ENCODE measurements around the gene HDAC4. TPM values are rescaled to one million over a fixed set of nuclear protein-coding genes. Genes with fewer than 3 reads are reported as not detected.
A peak's percentile ranks its signal among the peaks of the same experiment; 100 is the strongest.

The HDAC4 gene
- polyA plus RNA-seq, 10 donors, result 10.2 to 15.4 (median 11.9) TPM

DNA sequence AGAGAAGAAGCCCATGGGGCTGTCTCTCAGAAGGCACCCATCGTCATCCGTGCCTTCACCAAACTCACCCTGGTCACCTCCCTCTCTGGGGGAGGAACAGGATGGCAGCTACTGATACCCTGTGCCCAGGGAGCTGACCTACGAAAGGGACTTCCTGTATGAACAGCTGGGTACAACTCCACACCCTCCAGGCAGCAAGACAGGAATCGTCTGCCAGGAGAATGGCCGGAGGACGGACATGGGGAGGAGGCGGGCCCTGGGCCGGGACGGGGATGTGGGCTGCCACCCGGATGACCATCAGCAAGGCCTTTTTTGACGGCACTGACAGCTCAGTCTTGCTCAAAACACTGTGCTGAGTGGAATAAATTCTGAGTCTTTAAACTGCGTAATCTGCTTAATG, 243.6 kb downstream of the HDAC4 start:
- DNase-seq, result peak in 1 of 3 donors; percentile 11

DNA sequence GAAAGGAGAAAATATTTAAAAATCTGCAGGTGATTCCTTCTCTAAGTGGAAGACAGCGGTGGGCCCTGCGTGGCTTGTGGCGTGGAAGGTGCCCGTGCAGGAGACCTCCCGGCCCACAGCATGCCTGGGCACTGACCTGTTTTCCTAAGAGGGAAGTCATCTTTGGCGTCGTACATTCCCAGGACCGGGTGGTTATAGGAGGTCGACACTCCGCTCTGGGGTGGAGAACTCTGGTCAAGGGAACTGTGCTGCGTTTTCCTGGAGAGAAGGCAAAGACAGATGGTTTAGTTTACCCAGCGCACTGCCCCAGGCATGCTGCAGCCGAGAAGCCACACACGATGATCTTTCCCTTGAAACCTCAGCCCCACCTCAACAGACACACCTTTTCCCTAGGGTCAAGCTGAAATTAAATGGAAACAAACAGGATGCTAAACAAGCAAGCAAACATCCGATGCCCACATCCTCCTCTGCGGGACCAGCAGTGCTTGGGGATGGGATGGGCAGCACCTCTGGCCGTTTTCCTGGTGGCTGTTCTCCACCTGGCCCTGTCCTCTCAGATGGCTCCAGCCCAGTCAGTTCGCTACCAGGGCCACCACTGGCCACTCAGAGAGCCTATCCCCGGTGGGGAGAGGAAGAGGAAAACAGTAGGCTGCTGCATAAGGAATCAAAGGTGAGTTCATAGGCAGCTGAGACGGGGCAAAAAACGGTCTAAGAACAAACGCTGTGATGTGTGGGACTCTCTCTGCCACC, 244.1 kb downstream of the HDAC4 start:
- no peak for DNase-seq

DNA sequence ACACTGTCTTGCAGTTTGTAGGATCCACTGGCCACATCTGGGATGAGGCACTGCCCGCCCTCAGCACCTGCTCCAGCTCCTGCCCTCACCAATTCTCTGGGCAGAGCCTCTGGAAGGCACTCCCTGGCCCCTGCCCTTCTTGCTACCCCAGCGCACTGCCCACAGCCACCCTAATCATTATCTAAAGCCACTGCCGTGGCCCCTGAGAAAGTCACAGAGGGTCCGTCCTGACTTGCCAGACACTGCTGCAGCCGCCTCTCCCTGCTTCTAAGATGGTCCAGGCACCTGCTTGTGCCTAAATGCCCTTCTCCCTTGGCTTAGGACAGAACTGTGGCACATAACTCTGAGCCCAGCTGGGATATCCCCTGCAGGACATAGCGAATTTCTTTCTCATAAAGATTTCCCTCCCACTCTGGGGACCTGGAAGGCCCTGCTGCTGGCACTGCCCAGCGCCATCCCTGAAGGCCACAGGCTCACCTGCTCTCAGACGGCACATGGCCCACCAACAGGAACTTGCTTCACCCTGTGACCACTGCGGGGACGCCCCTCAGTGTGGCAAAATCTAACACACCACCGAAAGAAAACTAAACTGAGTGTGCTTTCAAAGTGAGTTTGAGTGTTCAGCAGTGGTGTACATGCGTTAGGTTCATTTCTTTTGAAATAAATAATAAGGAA, 244.9 kb downstream of the HDAC4 start:
- DNase-seq, result no peak

DNA sequence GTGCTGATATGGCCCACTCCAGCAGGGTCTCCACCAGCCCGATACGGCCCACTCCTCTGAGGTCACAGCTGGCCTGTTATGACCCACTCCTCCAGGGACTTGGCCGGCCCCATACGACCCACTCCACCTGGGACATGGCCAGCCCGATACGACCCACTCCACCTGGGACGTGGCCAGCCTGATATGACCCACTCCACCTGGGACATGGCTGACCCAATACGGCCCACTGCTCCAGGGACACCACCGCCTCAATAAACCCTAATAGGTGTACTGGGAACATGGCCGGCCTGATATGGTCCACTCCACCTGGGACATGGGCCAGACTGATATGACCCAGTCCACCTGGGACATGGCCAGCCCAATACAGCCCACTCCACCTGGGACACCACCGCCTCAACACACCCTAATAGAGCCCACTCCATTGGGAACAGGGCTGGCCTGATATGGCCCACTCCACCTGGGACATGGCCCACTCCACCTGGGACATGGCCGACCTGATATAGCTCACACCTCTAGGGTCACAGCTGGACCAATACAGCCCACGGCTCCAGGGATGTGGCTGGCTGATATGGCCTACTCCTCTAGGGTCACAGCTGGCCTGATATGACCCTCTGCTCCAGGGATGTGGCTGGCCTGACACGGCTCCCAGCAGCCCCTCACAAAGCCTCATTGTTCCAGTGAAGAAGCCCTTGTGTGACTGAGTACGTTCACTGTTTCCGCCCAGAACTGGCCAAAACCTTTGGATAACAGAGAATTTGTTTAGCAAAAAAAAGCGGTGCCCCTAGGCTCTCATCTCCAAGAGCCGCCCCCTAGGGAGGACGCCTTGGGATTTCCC, 245.6 kb downstream of the HDAC4 start:
- DNase-seq, result no peak

DNA sequence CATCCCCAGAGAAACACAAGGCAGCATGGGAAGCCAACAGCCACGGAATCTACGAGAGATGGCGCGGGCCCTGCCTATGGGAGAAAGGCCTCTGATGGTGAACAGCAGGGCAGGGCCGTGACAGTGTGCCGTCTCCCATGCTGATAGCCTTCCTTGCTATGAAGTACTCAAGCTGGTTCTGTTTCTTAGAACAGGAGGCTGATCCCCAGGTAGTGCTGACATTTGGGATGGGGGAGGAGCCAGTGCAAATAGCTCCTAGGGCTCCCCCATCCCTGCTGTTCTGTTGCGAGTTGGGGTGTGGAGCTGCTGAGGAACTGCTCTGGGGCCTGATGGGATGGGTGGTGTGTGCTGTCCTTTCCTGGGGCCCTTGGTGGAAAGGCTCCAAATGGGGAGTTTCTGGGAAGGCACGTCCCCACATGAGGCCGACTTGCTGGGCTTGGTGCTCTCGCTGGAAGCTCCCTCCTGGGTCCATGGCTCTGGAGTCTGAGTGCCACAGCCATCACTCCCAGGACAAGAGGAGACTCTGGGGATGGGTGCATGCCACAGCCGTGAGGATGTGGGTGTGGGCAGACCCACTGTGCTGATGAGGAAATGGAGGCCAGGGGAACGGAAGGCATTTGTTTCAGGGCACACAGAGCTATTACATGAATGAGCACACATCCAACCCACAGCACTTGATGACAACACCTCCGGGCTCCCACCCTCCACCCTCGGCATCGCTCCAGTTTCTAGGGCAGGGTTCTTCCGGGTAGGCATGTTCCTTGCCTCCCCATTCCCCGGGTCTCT, 246.8 kb downstream of the HDAC4 start:
- no peak for DNase-seq

DNA sequence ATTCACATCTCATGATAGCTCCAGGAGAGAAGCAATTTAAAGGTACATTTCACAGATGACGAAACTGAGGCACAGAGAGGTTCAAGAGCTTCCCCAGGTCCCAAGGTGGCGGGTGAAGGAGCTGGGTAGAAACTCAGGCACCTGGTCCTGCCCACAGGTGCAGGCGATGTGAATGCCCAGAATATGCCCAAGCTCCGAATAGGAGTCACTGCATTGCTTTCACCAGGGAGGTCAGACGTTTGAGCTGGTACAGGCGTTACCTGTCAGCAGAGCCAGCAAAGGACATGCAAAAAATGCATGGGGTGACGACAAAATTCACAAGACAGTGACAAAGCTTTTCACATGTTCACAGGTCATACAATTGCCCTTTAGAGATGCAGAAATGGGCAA, 247.9 kb downstream of the HDAC4 start:
- DNase-seq, result no peak

DNA sequence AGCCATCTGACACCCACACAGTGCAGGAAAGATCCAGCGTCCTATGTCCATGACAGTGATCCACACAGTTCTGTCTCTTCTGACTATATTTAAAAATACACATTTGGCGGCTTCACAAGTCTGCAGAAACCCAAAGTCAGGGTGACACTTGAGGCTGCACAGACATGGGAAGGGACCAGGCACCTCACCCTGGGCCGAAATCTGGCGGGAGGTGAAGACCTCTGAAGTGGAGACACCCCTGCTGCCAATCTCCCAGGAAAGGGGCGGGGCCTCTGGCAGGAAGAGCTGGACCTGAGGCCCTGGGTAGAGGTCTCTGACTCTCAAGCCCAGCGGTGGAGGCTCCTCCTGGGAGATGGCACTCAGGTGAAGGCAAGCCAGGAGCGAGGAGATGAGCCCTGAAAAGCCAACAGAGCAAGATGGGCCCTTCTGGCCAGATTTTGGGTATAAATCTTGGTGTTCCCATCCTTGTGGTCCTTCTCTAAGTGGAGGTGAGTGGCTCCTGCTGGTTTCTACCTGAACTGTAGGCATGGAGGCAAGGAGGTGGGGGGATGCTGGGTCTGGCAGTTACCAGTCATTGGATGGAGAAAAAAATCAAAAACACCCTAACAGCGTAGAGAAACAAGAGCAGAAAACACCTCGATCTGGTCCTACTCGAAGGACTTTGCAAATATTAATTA, 248.4 kb downstream of the HDAC4 start:
- DNase-seq, result no peak

DNA sequence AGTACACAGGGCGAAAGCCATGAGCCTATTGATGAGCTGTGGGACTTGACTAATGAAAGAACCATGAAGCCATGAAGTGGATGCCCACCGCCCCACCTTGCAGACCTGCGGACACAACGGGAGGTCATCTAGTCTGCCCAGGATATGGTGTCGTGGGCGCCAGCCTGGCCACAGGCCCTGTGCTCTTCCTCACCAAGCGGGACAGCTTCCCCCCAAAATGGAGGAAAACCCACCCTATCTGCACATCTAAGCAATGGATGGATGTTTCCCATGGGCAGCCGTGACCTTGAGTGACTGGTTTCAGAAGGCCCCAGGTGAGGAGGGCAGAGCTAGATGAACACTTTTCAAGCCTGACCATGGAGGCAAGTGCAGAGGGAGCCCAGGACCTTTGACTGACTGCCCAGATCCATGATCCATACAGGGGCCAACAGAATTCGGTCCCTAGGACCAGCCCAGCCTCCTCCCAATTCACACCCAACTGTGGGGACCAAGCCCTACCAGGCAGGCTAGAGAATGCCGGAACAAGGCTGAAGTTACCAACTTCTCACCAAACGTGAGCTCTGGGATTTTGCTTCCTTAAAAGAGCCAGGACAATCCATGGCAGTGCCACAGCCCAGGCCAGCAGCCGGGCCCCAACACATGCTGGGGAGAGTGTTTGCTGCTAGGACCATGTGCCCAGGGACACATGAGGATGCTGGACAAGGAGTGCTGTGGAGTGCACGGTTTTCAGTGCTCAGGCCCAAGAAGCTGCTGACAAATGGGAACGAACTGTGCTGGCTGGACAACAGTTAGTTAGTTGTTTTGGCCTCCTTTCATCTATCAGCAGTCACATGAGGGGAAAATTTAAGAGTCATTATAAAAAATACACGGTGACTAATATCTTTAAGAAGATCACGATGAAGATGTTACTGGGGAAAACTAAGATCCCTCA, 249.4 kb downstream of the HDAC4 start:
- no peak for DNase-seq

DNA sequence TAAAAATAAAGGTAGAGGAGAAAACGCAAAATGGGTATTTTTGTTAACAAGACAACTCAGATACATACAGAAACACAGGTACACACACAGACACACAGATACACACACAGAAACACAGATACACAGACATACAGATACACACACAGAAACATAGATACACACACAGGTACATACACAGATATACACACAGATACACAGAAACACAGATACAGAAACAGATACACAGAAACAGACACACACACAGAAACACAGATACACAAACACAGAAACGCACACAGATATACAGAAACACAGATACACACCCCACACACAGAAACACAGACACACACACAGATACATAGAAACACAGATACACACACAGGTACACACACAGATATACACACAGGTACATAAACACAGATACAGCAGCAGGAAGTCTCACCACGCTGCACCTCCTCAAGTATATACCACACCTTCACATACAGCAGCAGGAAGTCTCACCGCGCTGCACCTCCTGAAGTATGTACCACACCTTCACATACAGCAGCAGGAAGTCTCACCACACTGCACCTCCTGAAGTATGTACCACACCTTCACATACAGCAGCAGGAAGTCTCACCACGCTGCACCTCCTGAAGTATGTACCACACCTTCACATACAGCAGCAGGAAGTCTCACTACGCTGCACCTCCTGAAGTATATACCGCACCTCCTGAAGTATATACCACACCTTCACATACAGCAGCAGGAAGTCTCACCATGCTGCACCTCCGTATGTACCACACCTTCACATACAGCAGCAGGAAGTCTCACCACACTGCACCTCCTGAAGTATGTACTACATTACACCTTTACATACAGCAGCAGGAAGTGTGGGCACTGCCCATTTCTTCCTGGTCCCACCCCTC, 250.5 kb downstream of the HDAC4 start:
- DNase-seq, result no peak

DNA sequence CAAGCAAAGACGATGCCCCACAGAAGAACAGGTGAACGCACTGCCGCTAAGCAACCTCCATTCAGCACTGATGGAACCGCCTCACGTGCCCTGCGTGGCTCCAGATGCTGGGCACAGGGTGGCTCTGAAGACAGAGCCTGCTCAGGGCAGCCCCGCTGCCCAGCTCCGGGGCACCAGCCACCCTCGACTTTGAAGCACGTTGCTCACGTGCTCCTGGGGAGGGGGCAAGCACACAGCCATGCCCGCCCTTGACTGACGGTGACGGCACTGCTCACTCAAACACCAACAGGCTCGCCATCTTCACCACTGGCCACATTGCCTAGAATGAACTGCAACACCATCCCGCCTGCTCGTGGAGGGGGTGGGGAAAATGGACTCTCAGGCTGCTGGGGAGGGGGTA, 251.3 kb downstream of the HDAC4 start:
- DNase-seq, result no peak

DNA sequence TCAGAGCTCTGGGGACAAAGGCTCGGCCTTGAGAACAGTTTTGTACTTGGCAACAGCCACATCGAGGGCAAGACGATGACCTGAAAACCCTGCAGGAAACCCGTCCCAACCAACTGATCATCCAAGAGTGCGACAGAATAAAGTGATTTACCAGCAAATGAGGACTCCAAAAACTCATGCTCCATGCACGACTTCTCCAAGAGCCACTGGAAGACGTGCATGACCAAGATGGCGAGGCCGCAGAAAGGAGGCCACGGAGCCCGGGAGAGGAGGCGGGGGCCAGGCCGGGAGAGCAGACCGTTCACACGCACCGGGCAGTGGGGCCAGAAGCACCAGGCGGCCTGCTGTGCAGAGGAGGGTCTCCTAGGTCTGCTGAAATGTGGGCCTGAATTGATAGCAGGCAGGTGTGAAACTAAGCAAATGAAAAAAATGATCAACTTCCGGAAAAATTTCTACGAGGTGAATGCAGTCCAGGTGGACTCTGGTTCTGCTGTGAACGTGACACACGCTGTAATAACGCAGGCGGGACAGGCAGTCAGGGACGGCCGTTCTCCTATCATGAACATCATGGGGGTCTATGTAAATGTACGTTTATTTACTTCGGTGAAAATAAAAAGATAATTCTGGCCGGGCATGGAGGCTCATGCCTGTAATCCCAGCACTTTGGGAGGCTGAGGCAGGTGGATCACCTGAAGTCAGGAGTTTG, 252.2 kb downstream of the HDAC4 start:
- DNase-seq, result no peak

DNA sequence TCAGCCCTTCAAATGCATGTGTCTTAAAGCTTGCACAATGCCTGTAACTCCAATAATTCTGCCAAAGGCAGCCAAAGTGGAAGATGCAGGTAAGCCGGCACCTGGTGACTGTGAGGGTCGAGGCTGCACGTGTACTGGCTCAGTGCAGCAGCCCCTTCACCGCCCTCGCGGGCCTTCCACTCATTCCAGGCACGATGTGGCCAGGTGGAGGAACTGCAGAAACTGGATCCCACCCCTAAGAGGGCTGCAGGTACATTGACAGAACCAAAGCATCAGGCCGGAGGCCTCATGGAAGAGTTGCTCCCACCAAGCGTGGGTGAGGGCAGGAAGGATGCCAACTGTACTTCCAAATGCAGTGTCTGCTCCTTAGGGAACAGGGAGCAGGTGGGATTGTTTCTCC, 253.4 kb downstream of the HDAC4 start:
- DNase-seq, result no peak

DNA sequence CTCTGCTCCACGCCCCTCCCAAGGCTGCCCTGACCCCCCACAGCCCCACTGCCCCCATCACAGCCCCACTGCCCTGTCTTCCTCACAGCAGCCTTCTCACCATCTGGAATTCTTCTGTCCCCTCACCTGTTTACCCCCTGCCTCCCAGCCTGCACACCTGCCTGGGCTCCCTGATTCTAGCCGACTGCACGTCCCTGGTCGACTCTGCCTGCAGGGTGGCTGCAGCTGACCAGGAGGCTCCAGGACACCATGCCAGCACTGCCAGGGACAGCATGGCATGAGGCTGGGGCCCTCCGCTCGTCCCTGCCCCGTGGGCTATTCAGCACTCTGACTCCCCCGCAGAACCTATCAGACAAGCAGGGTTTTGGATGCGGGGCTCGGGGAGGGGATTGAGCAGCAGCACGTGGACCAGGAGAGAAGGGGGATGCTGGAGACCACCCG, 254.1 kb downstream of the HDAC4 start:
- DNase-seq, result no peak

DNA sequence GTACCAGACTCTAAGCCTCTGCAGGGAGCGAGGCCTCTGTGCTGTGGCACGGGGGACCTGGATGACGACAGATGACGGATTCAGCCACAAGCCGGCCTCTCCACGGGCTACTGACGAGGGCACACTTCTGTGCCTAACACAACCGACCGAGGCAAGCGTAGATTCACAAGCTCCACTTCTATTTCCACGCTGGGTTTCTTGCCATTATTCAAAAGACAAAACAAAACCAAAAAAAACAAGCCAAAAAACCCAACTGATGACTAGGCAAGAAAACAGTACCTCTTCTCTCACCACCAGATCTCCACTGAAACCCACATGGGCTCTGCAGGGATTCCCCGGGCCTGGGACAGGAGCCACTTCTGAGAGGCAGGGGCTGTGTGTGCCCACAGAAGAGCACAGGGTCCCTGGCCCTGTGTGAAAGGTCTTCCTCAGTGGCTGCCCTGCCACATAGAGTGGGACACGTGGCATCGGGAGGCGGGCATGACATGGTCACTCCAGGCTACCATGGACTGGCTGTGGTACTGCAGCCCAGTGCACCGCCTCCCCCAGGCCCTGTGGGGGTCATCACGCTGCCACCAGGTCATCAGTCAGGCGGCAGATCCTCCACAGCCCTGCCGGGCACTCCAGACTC, 254.7 kb downstream of the HDAC4 start:
- DNase-seq, result no peak

DNA sequence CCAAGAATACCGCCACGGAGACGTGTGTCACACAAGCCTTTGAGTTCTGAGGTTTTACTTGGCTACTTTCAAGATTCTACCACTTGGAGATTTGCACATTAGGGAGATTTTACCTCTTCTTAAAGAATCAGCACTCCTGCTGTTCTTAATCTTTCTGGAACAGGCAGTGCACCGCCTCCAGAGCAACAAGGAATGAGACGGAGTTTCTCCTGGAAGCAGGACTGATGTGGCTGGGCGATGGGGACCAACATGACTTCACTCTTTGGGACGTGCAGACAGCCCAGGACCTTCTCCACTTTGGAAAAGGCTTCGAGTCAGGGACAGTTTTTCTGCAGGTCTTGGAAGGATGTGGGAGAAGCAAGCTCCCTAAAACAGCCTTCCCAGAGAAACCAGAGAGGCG, 255.2 kb downstream of the HDAC4 start:
- no peak for DNase-seq

DNA sequence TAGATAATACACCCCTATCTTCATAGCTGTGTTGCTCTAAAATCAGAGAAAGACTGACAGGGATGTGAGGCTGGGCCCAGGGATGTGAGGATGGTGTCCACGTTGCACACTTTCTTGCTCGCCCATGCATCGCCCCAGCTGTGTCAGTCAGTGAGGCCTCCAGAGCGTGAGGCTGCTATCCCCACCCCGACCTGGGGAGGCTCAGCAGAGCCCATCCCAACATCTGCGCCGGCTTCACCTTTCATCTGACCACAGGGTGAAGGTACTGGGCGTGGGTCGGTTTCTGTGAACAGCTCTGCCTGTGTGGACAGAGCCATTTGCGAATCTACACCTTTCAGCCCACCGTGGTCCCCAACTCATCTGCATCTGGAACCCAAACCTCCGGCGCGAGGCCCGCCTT, 255.7 kb downstream of the HDAC4 start:
- DNase-seq, result no peak

DNA sequence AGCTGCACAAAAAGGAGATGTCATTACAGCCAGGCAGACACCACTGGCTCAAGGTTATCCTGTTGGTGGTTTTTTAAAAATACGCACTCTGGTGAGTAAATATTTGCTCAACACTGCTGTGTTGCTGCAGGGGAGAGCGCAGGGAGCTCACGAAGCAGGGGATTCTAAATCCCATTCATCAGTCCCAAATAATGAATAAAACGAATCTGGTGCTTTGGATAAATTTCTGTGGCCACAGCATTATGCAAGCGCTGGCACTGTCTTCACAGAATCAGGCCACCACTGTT, 256.2 kb downstream of the HDAC4 start:
- DNase-seq, result no peak
